Measurements from ENCODE around the gene CNIH4. TPM values are rescaled to one million over a fixed set of nuclear protein-coding genes. Genes with fewer than 3 reads are reported as not detected.

Gene CNIH4
- polyA plus RNA-seq, 2 of the 4 experiments (the other 2 are of a cell fraction), result 102 to 104 TPM

DNA sequence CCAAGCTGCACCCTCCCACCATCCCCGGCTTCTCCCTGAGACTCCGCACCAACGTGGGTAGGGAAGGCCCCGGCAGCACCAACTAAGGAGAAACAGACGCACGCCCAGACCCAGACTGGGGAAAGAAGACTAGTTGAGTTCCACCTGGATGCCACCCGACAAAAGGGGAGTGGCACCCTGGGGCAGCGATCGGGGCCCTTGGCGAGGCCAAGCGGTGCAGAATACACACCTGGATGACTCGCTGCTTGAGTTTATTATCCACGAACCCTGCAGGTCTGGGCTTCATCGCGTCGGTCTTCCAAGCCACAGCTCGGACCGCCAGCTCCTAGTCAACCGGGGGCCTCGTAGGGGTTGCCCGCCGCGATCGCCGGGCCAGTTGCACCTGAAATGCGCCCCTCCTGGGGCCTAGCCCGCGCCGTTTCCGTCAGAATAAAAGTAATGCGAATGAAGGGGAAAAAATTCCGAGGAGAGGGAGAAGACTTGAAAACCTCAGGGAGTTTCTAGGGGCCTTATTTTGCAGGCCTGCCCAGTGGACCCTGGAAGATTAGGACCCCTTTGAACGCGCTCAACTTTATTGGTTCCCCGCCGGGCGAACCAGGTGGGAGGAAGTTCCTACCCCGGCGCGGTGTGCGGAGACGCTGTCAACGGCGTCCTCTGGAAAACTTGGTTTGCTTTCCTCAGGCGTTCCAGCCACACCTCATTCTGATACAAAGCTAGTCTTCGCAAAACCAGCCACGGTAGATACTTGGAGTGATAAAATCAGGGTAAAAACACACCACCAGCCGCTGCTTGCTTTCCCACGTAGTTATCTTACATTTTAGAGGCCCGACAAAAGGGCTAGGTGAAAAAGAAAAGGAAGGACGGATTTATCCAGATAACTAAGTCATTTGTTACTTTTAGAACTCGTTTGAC, 26.6 kb upstream of the CNIH4 start, which contains the start of gene NVL (continued):
- TF ChIP-seq REST (IDR thresholded peaks at IDR 0.05) (no peak), ZSCAN20 (CRISPR knock-in tag; IDR thresholded peaks at IDR 0.05) (no peak), CBX2 (IDR thresholded peaks at IDR 0.05; ENCODE audit: borderline replicate concordance, low read depth) (no peak), EP300 (IDR thresholded peaks at IDR 0.05) (no peak), JUN (IDR thresholded peaks at IDR 0.05) (peak; percentile 95 to 98), CHD2 (IDR thresholded peaks at IDR 0.05; ENCODE audit: low read length, partially characterized antibody) (no peak), PHF8 (IDR thresholded peaks at IDR 0.05; ENCODE audit: borderline replicate concordance, low read depth) (no peak; the same call in 1 of the 2 replicates)

- 93% methylated on average over 2 of the region's 2 CpGs for WGBS (ENCODE audit: missing lambda C conversion rate)
- no peak for TF ChIP-seq HOXB5 (CRISPR knock-in tag; IDR thresholded peaks at IDR 0.05)
- no peak for TF ChIP-seq RFX5 (IDR thresholded peaks at IDR 0.05)
- no peak for TF ChIP-seq HOXB13 (CRISPR knock-in tag; IDR thresholded peaks at IDR 0.05; ENCODE audit: low read depth)
- TF ChIP-seq ESRRA (IDR thresholded peaks at IDR 0.05; ENCODE audit: borderline replicate concordance, low read length), result no peak
- no peak for TF ChIP-seq EP300 (IDR thresholded peaks at IDR 0.05)
- no peak for TF ChIP-seq BHLHE40 (IDR thresholded peaks at IDR 0.05; ENCODE audit: low read depth, low read length)
- TF ChIP-seq, protein P1, sequence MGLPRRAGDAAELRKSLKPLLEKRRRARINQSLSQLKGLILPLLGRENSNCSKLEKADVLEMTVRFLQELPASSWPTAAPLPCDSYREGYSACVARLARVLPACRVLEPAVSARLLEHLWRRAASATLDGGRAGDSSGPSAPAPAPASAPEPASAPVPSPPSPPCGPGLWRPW (IDR thresholded peaks at IDR 0.05), result no peak
- TF ChIP-seq CBX2 (IDR thresholded peaks at IDR 0.05; ENCODE audit: borderline replicate concordance, low read depth), result no peak
- no peak for TF ChIP-seq CHD4 (IDR thresholded peaks at IDR 0.05; ENCODE audit: borderline replicate concordance)
- no peak for ATAC-seq
- H3K4me2 ChIP-seq, result peak overlapping the region; percentile 87
- CTCF ChIA-PET, result no interaction called here
- no peak overlapping the region; a peak in 1 of 6 replicates for H3K27ac ChIP-seq
- no peaks in the 10 kb centered on the region for H3K9me3 ChIP-seq
- DNase-seq (ENCODE audit: low read depth in 1 of 2, low spot score in 1 of 2), result no peak
- POLR2A ChIA-PET, result no interaction called here
- H3K4me3 ChIP-seq, result no peak overlapping the region
- FAIRE-seq, result no peak
- H3K4me1 ChIP-seq, result peaks cover 13% of the 10 kb centered on the region
Measured at GRCh38 chr1:224331326-224331725, 25.4 kb upstream of the CNIH4 start.

- ChIA-PET CTCF (interaction anchor here (0.8 kb wide), 1 partner anchor 43 kb away, joined by 3 read pairs; no protein-coding TSS in a partner anchor), POLR2A (no interaction called here)
- Histone ChIP-seq H3K4me1 (peaks cover 13% of the 10 kb centered on the region), H3K27ac (no peak overlapping the region), H3K9me3 (no peaks in the 10 kb centered on the region), H3K4me2 (no peak overlapping the region), H3K4me3 (no peak overlapping the region)
- no peak for FAIRE-seq
- no peak for ATAC-seq
- TF ChIP-seq RNF2 (IDR thresholded peaks at IDR 0.05; ENCODE audit: borderline replicate concordance, low read depth), result no peak
- TF ChIP-seq CHD2 (IDR thresholded peaks at IDR 0.05; ENCODE audit: low read length, partially characterized antibody), result no peak
- TF ChIP-seq TP53 (CRISPR knock-in tag; IDR thresholded peaks at IDR 0.05), result no peak
- TF ChIP-seq BCL3 (IDR thresholded peaks at IDR 0.05), result no peak
- no peak for TF ChIP-seq ZC3H11A (IDR thresholded peaks at IDR 0.05)
- no peak for TF ChIP-seq BHLHE40 (IDR thresholded peaks at IDR 0.05; ENCODE audit: low read depth, low read length)
- no peak for TF ChIP-seq EP300 (IDR thresholded peaks at IDR 0.05)
- no peak for TF ChIP-seq NPAS2 (CRISPR knock-in tag; IDR thresholded peaks at IDR 0.05; ENCODE audit: borderline replicate concordance)
- TF ChIP-seq ZFP36 (IDR thresholded peaks at IDR 0.05; ENCODE audit: borderline replicate concordance, partially characterized antibody), result no peak
- TF ChIP-seq PHF8 (IDR thresholded peaks at IDR 0.05; ENCODE audit: borderline replicate concordance, low read depth), result no peak
- DNase-seq (ENCODE audit: low read depth in 1 of 2, low spot score in 1 of 2), result no peak
- WGBS (ENCODE audit: missing lambda C conversion rate), result 93% methylated on average over 2 of the region's 2 CpGs
Measured at GRCh38 chr1:224331824-224332223, 24.9 kb upstream of the CNIH4 start.
